ENCODE data around the gene GLRX.
A peak's percentile ranks its signal among the peaks of the same experiment; 100 is the strongest.

Gene GLRX

GRCh38 chr5:95826949-95827891, 4.7 kb upstream of the GLRX start:
- peaks cover 22% of the 10 kb centered on the region for H3K4me1 ChIP-seq (ENCODE audit: control insufficient read depth, insufficient read depth, low read length, poor library complexity, severe bottlenecking)
- no peaks in the 10 kb centered on the region for H3K9me3 ChIP-seq (ENCODE audit: control insufficient read depth, low read length)
- H3K36me3 ChIP-seq (ENCODE audit: control insufficient read depth, insufficient read depth, low read length), result no peaks in the 10 kb centered on the region
- H3K4me3 ChIP-seq (ENCODE audit: extremely low read depth, insufficient read depth, low read length, poor library complexity, severe bottlenecking), result no peak overlapping the region
- no peak overlapping the region for H3K27ac ChIP-seq (ENCODE audit: low read depth, low read length, severe bottlenecking)
- WGBS, 2 experiments (ENCODE audit: insufficient coverage in 2 of 2), result 91 to 97% methylated on average over 10 of the region's 10 CpGs

GRCh38 chr5:95825495-95825894, 3.0 kb upstream of the GLRX start:
- Histone ChIP-seq H3K27ac (ENCODE audit: low read depth, low read length, severe bottlenecking) (no peak overlapping the region), H3K4me3 (ENCODE audit: extremely low read depth, insufficient read depth, low read length, poor library complexity, severe bottlenecking) (no peak overlapping the region), H3K4me1 (ENCODE audit: control insufficient read depth, insufficient read depth, low read length, poor library complexity, severe bottlenecking) (peaks cover 32% of the 10 kb centered on the region), H3K36me3 (ENCODE audit: control insufficient read depth, insufficient read depth, low read length) (peaks cover 1% of the 10 kb centered on the region), H3K9me3 (ENCODE audit: control insufficient read depth, low read length) (no peaks in the 10 kb centered on the region)
- 77 to 79% methylated on average over 3 of the region's 3 CpGs for WGBS, 2 experiments (ENCODE audit: insufficient coverage in 2 of 2)

GRCh38 chr5:95824747-95825146, 2.2 kb upstream of the GLRX start:
- WGBS, 2 experiments (ENCODE audit: insufficient coverage in 2 of 2), result 100% methylated on average over 1 to 3 of the region's 5 CpGs
- no peak overlapping the region for H3K27ac ChIP-seq (ENCODE audit: low read depth, low read length, severe bottlenecking)
- no peak overlapping the region for H3K4me3 ChIP-seq (ENCODE audit: extremely low read depth, insufficient read depth, low read length, poor library complexity, severe bottlenecking)
- no peaks in the 10 kb centered on the region for H3K9me3 ChIP-seq (ENCODE audit: control insufficient read depth, low read length)
- peaks cover 32% of the 10 kb centered on the region for H3K4me1 ChIP-seq (ENCODE audit: control insufficient read depth, insufficient read depth, low read length, poor library complexity, severe bottlenecking)
- H3K36me3 ChIP-seq (ENCODE audit: control insufficient read depth, insufficient read depth, low read length), result peaks cover 4% of the 10 kb centered on the region

- peaks cover 33% of the 10 kb centered on the region for H3K4me1 ChIP-seq (ENCODE audit: control insufficient read depth, insufficient read depth, low read length, poor library complexity, severe bottlenecking)
- 52 to 55% methylated on average over 8 to 11 of the region's 12 CpGs for WGBS, 2 experiments (ENCODE audit: insufficient coverage in 2 of 2)
- H3K36me3 ChIP-seq (ENCODE audit: control insufficient read depth, insufficient read depth, low read length), result peaks cover 7% of the 10 kb centered on the region
- no peaks in the 10 kb centered on the region for H3K9me3 ChIP-seq (ENCODE audit: control insufficient read depth, low read length)
- H3K4me3 ChIP-seq (ENCODE audit: extremely low read depth, insufficient read depth, low read length, poor library complexity, severe bottlenecking), result no peak overlapping the region
- peak overlapping the region; percentile 92 for H3K27ac ChIP-seq (ENCODE audit: low read depth, low read length, severe bottlenecking)
Observed at GRCh38 chr5:95823738-95824609, 1.4 kb upstream of the GLRX start.

- H3K4me1 ChIP-seq (ENCODE audit: control insufficient read depth, insufficient read depth, low read length, poor library complexity, severe bottlenecking), result peaks cover 40% of the 10 kb centered on the region
- H3K36me3 ChIP-seq (ENCODE audit: control insufficient read depth, insufficient read depth, low read length), result peaks cover 7% of the 10 kb centered on the region
- H3K9me3 ChIP-seq (ENCODE audit: control insufficient read depth, low read length), result no peaks in the 10 kb centered on the region
- peak overlapping the region; percentile 72 for H3K4me3 ChIP-seq (ENCODE audit: extremely low read depth, insufficient read depth, low read length, poor library complexity, severe bottlenecking)
- peak overlapping the region; percentile 92 for H3K27ac ChIP-seq (ENCODE audit: low read depth, low read length, severe bottlenecking)
- 46 to 77% methylated on average over 2 of the region's 7 CpGs for WGBS, 2 experiments (ENCODE audit: insufficient coverage in 2 of 2)
Observed at GRCh38 chr5:95823218-95823737, 752 bp upstream of the GLRX start.

- Histone ChIP-seq H3K27ac (ENCODE audit: low read depth, low read length, severe bottlenecking) (peak overlapping the region; percentile 92), H3K4me3 (ENCODE audit: extremely low read depth, insufficient read depth, low read length, poor library complexity, severe bottlenecking) (peak overlapping the region; percentile 72), H3K36me3 (ENCODE audit: control insufficient read depth, insufficient read depth, low read length) (peaks cover 7% of the 10 kb centered on the region), H3K4me1 (ENCODE audit: control insufficient read depth, insufficient read depth, low read length, poor library complexity, severe bottlenecking) (peaks cover 51% of the 10 kb centered on the region), H3K9me3 (ENCODE audit: control insufficient read depth, low read length) (no peaks in the 10 kb centered on the region)
- 1 to 2% methylated on average over 9 to 19 of the region's 19 CpGs for WGBS, 2 experiments (ENCODE audit: insufficient coverage in 2 of 2)
Observed at GRCh38 chr5:95822043-95822541, 434 bp downstream of the GLRX start.

- Histone ChIP-seq H3K4me3 (ENCODE audit: extremely low read depth, insufficient read depth, low read length, poor library complexity, severe bottlenecking) (peak overlapping the region; percentile 72), H3K36me3 (ENCODE audit: control insufficient read depth, insufficient read depth, low read length) (peaks cover 15% of the 10 kb centered on the region), H3K9me3 (ENCODE audit: control insufficient read depth, low read length) (no peaks in the 10 kb centered on the region), H3K4me1 (ENCODE audit: control insufficient read depth, insufficient read depth, low read length, poor library complexity, severe bottlenecking) (peaks cover 53% of the 10 kb centered on the region), H3K27ac (ENCODE audit: low read depth, low read length, severe bottlenecking) (peak overlapping the region; percentile 92)
- 76 to 95% methylated on average over 3 to 8 of the region's 9 CpGs for WGBS, 2 experiments (ENCODE audit: insufficient coverage in 2 of 2)
Observed at GRCh38 chr5:95821110-95822021, 1.2 kb downstream of the GLRX start.

GRCh38 chr5:95818181-95819147, 4.1 kb downstream of the GLRX start:
- Histone ChIP-seq H3K27ac (ENCODE audit: low read depth, low read length, severe bottlenecking) (no peak overlapping the region), H3K36me3 (ENCODE audit: control insufficient read depth, insufficient read depth, low read length) (peaks cover 42% of the 10 kb centered on the region), H3K9me3 (ENCODE audit: control insufficient read depth, low read length) (no peaks in the 10 kb centered on the region), H3K4me3 (ENCODE audit: extremely low read depth, insufficient read depth, low read length, poor library complexity, severe bottlenecking) (no peak overlapping the region), H3K4me1 (ENCODE audit: control insufficient read depth, insufficient read depth, low read length, poor library complexity, severe bottlenecking) (peaks cover 36% of the 10 kb centered on the region)
- WGBS, 2 experiments (ENCODE audit: insufficient coverage in 2 of 2), result 83 to 88% methylated on average over 11 to 13 of the region's 14 CpGs

GRCh38 chr5:95817430-95817829, 5.1 kb downstream of the GLRX start:
- Histone ChIP-seq H3K27ac (ENCODE audit: low read depth, low read length, severe bottlenecking) (peak overlapping the region; percentile 2), H3K4me1 (ENCODE audit: control insufficient read depth, insufficient read depth, low read length, poor library complexity, severe bottlenecking) (peaks cover 34% of the 10 kb centered on the region), H3K4me3 (ENCODE audit: extremely low read depth, insufficient read depth, low read length, poor library complexity, severe bottlenecking) (no peak overlapping the region), H3K9me3 (ENCODE audit: control insufficient read depth, low read length) (no peaks in the 10 kb centered on the region), H3K36me3 (ENCODE audit: control insufficient read depth, insufficient read depth, low read length) (peaks cover 48% of the 10 kb centered on the region)
- WGBS, 2 experiments (ENCODE audit: insufficient coverage in 2 of 2), result 61 to 84% methylated on average over 8 to 9 of the region's 12 CpGs

All from mesodermal cell (in vitro differentiated cells).